MM.1S (cell line): ENCODE results near the gene ADRB2.

Experiments used
- DNase-seq: peaks from one replicate; pipeline ENCODE4 v3.0.0-alpha.2; 2015
- H2AFZ ChIP-seq: fragments of 300-600 bp; sonication (generic); 2 replicates; pipeline ENCODE4 v1.6.0; 2016; ENCODE audit warnings: antibody characterized with exemption, low read length
- H3F3A ChIP-seq: fragments of 300-600 bp; sonication (generic); 2 replicates; pipeline ENCODE4 v1.6.1; 2016; ENCODE audit warnings: mild to moderate bottlenecking, antibody characterized with exemption, low read length, moderate library complexity, mixed read lengths; ENCODE audit not compliant: insufficient read depth
- H3K27ac ChIP-seq: fragments of 300-600 bp; sonication (generic); 2 replicates; pipeline ENCODE4 v1.5.1; 2016; ENCODE audit warnings: mild to moderate bottlenecking, low read length
- H3K27me3 ChIP-seq: fragments of 300-600 bp; sonication (generic); replicated peaks from 2 replicates; pipeline ENCODE4 v1.6.0; 2016; ENCODE audit warnings: low read length; ENCODE audit not compliant: insufficient read depth
- H3K36me3 ChIP-seq: fragments of 300-600 bp; sonication (generic); replicated peaks from 2 replicates; pipeline ENCODE4 v1.6.1; 2016; ENCODE audit warnings: mild to moderate bottlenecking, low read length, mixed read lengths; ENCODE audit not compliant: insufficient read depth
- H3K4me1 ChIP-seq: fragments of 300-600 bp; sonication (generic); 2 replicates; pipeline ENCODE4 v1.6.1; 2016; ENCODE audit warnings: low read length, mixed read lengths
- H3K4me2 ChIP-seq: fragments of 300-600 bp; sonication (generic); 2 replicates; pipeline ENCODE4 v1.6.0; 2016; ENCODE audit warnings: low read depth, low read length
- H3K4me3 ChIP-seq: fragments of 300-600 bp; sonication (generic); 2 replicates; pipeline ENCODE4 v1.5.1; 2016; ENCODE audit warnings: low read length, mixed read lengths
- H3K79me2 ChIP-seq: fragments of 300-600 bp; sonication (generic); 2 replicates; pipeline ENCODE4 v1.6.1; 2016; ENCODE audit warnings: mixed run types, low read length, mixed read lengths
- H3K9ac ChIP-seq: fragments of 300-600 bp; sonication (generic); 2 replicates; pipeline ENCODE4 v1.6.1; 2016; ENCODE audit warnings: low read length, mixed read lengths
- H3K9me2 ChIP-seq: fragments of 300-600 bp; sonication (generic); replicated peaks from 2 replicates; pipeline ENCODE4 v1.6.1; 2016; ENCODE audit warnings: mild to moderate bottlenecking, low read length, mixed read lengths; ENCODE audit not compliant: insufficient read depth
- H3K9me3 ChIP-seq: fragments of 300-600 bp; sonication (generic); replicated peaks from 2 replicates; pipeline ENCODE4 v1.6.1; 2016; ENCODE audit warnings: mild to moderate bottlenecking, low read length, mixed read lengths; ENCODE audit not compliant: insufficient read depth
- H4K20me1 ChIP-seq: fragments of 300-600 bp; sonication (generic); 2 replicates; pipeline ENCODE4 v1.6.1; 2016; ENCODE audit warnings: mild to moderate bottlenecking, low read length, moderate library complexity, mixed read lengths; ENCODE audit not compliant: insufficient read depth
- EZH2 ChIP-seq: fragments of 300-600 bp; sonication (generic); optimal IDR thresholded peaks from 2 replicates; pipeline ENCODE3; 2017; ENCODE audit warnings: low read depth, mild to moderate bottlenecking, antibody characterized with exemption, low read length, mixed read lengths
- EZH2phosphoT487 ChIP-seq: fragments of 300-600 bp; sonication (generic); IDR thresholded peaks from 2 replicates; pipeline ENCODE4 v1.6.1; 2018; ENCODE audit warnings: antibody characterized with exemption, low read length
- TF ChIP-seq, protein P1 (sequence below): fragments of 300-600 bp; sonication (generic); IDR thresholded peaks from 2 replicates; pipeline ENCODE4 v1.5.1; 2016; ENCODE audit warnings: antibody characterized with exemption, low read length, mixed read lengths

ADRB2 gene

DNA sequence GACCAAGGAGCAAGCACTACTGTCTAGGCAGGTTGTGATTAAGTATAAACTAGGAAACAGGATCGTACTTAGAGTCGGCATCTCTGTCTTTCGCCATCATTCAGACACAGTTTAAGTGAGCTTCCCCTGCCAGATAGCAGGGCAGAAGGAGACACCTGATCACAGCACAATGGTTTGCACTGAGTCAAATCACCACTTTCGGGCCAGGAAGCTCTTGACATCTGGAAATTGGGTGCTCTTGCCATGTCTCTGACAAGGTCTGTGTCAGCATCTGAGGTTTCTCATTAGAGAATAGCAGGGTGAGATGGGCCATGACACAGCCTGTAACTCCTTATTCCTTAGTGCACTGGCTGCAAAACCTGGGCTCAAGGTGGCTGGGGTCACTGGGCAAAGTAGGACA, 8.3 kb downstream of the ADRB2 start:
- no peaks in the 10 kb centered on the region for H3K9me3 ChIP-seq
- peaks cover 67% of the 10 kb centered on the region for H3K79me2 ChIP-seq
- H3K4me2 ChIP-seq, result peak overlapping the region; percentile 92
- peak overlapping the region; percentile 26 for H3K4me3 ChIP-seq
- no peaks in the 10 kb centered on the region for H3K36me3 ChIP-seq
- no peaks in the 10 kb centered on the region for H4K20me1 ChIP-seq
- H3K9me2 ChIP-seq, result no peaks in the 10 kb centered on the region
- H3K27ac ChIP-seq, result peak overlapping the region; percentile 95
- H2AFZ ChIP-seq, result peak overlapping the region; percentile 48; the same call in 1 of the 2 replicates
- H3K27me3 ChIP-seq, result no peaks in the 10 kb centered on the region
- TF ChIP-seq EZH2 (no peak), EZH2phosphoT487 (no peak)
- TF ChIP-seq, protein P1, sequence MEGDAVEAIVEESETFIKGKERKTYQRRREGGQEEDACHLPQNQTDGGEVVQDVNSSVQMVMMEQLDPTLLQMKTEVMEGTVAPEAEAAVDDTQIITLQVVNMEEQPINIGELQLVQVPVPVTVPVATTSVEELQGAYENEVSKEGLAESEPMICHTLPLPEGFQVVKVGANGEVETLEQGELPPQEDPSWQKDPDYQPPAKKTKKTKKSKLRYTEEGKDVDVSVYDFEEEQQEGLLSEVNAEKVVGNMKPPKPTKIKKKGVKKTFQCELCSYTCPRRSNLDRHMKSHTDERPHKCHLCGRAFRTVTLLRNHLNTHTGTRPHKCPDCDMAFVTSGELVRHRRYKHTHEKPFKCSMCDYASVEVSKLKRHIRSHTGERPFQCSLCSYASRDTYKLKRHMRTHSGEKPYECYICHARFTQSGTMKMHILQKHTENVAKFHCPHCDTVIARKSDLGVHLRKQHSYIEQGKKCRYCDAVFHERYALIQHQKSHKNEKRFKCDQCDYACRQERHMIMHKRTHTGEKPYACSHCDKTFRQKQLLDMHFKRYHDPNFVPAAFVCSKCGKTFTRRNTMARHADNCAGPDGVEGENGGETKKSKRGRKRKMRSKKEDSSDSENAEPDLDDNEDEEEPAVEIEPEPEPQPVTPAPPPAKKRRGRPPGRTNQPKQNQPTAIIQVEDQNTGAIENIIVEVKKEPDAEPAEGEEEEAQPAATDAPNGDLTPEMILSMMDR, result no peak
- H3F3A ChIP-seq, result peaks cover 62% of the 10 kb centered on the region
- H3K4me1 ChIP-seq, result peaks cover 51% of the 10 kb centered on the region
- H3K9ac ChIP-seq, result peak overlapping the region; percentile 67
- DNase-seq, result peak; percentile 90

DNA sequence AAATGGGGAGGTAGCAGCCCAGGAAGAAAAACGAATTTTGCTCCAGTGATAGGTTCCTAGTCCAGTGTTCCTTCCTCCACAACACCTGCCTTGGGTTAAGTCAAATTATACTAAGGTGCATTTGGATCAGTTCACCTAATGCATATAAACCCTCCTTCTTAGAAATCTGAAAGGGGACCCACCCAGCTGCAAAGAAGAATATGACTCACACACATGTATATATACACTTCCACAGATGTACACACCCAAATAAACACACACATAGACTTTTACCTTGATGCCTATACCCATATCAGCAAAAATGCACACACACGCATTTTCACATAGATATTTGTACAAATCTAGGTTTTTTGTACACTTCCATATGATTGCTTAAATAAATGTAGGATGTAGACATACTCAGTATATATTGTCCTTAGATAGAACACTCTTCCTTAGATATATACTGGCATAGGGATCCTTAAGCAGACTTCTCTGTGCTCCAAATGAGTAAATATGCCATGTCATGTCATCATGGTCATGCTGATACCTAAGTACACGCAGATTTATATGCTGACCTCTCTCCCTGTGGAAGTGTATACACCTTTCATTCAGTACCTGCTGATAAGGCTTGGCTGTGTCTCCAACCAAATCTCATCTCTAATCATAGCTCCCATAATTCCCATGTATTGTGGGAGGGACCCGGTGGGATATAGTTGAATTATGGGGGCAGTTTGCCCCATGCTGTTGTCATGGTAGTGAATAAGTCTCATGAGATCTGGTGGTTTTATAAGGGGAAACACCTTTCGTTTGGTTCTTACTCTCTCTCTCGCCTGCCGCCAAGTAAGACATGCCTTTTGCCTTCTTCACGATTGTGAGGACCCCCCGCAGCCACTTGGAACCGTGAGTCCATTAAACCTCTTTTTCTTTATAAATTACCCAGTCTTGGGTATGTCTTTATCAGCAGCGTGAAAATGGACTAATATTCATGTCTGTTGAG, 10.2 kb downstream of the ADRB2 start:
- Histone ChIP-seq H3K79me2 (peaks cover 58% of the 10 kb centered on the region), H3K9ac (no peak overlapping the region), H3K4me3 (no peak overlapping the region), H3F3A (peaks cover 44% of the 10 kb centered on the region), H3K27me3 (no peaks in the 10 kb centered on the region), H3K9me3 (no peaks in the 10 kb centered on the region), H3K4me1 (peaks cover 49% of the 10 kb centered on the region), H3K4me2 (peak overlapping the region; percentile 92; the same call in 1 of the 2 replicates), H2AFZ (no peak overlapping the region), H3K36me3 (no peaks in the 10 kb centered on the region), H3K9me2 (no peaks in the 10 kb centered on the region), H4K20me1 (no peaks in the 10 kb centered on the region), H3K27ac (no peak overlapping the region; the same call in 1 of the 2 replicates)
- no peak for DNase-seq
- TF ChIP-seq EZH2phosphoT487 (no peak), EZH2 (no peak)
- TF ChIP-seq, protein P1, result no peak

DNA sequence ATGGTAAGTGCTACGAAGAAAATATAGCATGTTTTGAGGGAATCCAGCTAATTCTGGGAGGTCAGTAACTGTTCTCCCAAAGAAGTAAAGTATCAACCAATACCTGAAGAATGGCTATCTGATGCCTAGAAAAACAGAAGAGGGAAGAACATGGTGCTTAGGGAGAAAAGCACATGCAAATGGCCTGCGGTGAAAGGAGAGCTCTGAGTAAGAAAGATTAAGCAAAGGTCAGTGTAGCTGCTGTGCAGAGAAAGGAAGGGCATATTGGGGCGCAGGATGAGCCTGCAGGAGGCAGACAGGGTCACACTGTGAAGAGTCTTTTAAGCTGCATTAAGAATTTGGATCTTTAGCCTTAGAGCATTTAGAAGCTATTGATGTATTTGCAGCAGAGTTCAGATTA, 11.0 kb downstream of the ADRB2 start:
- no peaks in the 10 kb centered on the region for H3K36me3 ChIP-seq
- no peak overlapping the region for H3K9ac ChIP-seq
- no peaks in the 10 kb centered on the region for H4K20me1 ChIP-seq
- H3K4me3 ChIP-seq, result no peak overlapping the region
- no peak overlapping the region for H3K27ac ChIP-seq
- no peak for DNase-seq
- peaks cover 36% of the 10 kb centered on the region for H3F3A ChIP-seq
- H3K4me1 ChIP-seq, result peaks cover 55% of the 10 kb centered on the region
- peaks cover 61% of the 10 kb centered on the region for H3K79me2 ChIP-seq
- no peaks in the 10 kb centered on the region for H3K9me3 ChIP-seq
- H3K4me2 ChIP-seq, result no peak overlapping the region
- H3K9me2 ChIP-seq, result no peaks in the 10 kb centered on the region
- H2AFZ ChIP-seq, result no peak overlapping the region
- TF ChIP-seq EZH2phosphoT487, result no peak
- no peak for TF ChIP-seq EZH2
- TF ChIP-seq, protein P1, result no peak
- no peaks in the 10 kb centered on the region for H3K27me3 ChIP-seq
